Stimulated activated naive CD8-positive, alpha-beta T cell treated with anti-CD3 and anti-CD28 coated beads, Interleukin-15, amount 100 ng/mL, for 72 hours (primary cell): ENCODE data around the gene TSEN54.
"Not testable (repeated sequence)": the region's sequence is repeated elsewhere in the genome, so short reads cannot be mapped to it uniquely, and the experiment has no call there.

Experiments used
- ATAC-seq: fragments of 150-1000 bp; cut with Tn5 transposase; 2 replicates; pipeline ENCODE4 v1.10.0; 2021; ENCODE audit warnings: mild to moderate bottlenecking, moderate library complexity
- DNase-seq, 2 donors: peaks; one replicate each; pipeline ENCODE4 v3.0.0; 2021 to 2022
- H3K27ac Mint-ChIP-seq, 2 donors: one replicate each; pipeline ENCODE4 v1.8.0; 2022; ENCODE audit warnings: mild to moderate bottlenecking in 2 of 2, mixed read lengths in 2 of 2, moderate library complexity in 2 of 2
- H3K27me3 Mint-ChIP-seq: one replicate; pipeline ENCODE4 v1.8.0; 2022; ENCODE audit warnings: mixed read lengths
- H3K4me1 Mint-ChIP-seq: one replicate; pipeline ENCODE4 v1.8.0; 2022; ENCODE audit warnings: mild to moderate bottlenecking, mixed read lengths
- H3K4me3 Mint-ChIP-seq, 2 donors: one replicate each; pipeline ENCODE4 v1.8.0; 2022; ENCODE audit warnings: mild to moderate bottlenecking in 2 of 2, mixed read lengths in 2 of 2, moderate library complexity in 1 of 2
- H3K9me3 Mint-ChIP-seq, 2 donors: one replicate each; pipeline ENCODE4 v1.8.0; 2022; ENCODE audit warnings: mixed read lengths in 2 of 2

TSEN54 gene

DNA sequence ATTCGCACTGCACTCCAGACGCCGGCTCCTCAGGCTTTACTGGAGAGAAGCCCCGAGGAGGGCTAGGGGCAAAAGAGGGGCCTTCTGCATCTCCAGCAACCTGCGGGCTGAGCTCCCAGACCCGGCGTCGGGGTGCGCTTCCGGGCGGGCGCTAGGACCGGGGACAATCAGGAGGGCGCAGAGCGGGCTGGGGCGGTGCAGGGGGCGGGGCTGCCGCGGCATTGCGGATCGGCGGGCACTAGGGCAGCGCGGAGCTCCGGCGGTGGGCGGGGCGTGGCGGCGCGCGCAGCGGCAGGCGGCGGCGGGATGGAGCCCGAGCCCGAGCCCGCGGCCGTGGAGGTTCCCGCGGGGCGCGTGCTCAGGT, at the start of gene TSEN54:
TSEN54 (plus strand) TSS at position 274 of the 364 bp plus-strand sequence; CDS start at position 307, 33 bp downstream.
- peak within 1 kb of the TSS; percentile 23 to 74 for H3K27ac Mint-ChIP-seq
- H3K27me3 Mint-ChIP-seq: no peaks in the 10 kb centered on the region
- ATAC-seq (peak; percentile 90), DNase-seq (peak; percentile 94)
- H3K4me1 Mint-ChIP-seq: peaks cover 35% of the 10 kb centered on the region
- H3K9me3 Mint-ChIP-seq: no peaks in the 10 kb centered on the region
- peak within 1 kb of the TSS; percentile 95 to 96 for H3K4me3 Mint-ChIP-seq

GRCh38 chr17:75468291-75468754, 48.0 kb upstream of the TSEN54 start:
- no peak overlapping the region for H3K4me3 Mint-ChIP-seq
- DNase-seq (no peak), ATAC-seq (no peak)
- peaks cover 3% of the 10 kb centered on the region for H3K4me1 Mint-ChIP-seq
- H3K27ac Mint-ChIP-seq: no peak overlapping the region
- no peaks in the 10 kb centered on the region for H3K27me3 Mint-ChIP-seq
- H3K9me3 Mint-ChIP-seq: no peaks in the 10 kb centered on the region

DNA sequence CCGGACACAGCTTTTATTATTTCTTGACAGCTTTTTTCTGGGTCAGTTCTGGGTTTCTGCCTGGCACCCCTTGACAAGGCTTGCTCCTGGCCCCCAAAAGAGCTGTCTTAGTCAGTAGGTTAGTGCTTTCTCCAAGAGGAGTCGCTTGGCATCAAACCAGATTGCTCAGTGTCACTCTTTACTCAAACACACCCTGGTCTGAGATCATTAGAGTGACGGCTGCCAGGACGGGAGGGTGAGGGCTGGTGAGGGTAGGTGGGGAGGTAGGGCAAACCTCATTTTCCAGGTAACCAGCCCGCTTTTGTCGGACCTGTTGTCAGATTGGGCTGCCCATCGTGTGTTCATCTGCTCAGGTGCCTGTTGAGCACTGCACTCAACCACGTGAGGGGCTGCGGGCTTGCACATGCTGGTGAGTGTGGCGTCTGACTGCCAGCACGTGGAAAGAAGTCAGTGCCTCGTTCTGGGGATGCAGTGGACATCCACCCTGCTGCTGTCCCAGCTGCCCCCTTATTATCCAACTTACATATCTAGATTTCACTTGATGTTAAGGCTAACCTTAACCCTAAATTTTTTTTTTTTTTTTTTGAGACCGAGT, 47.5 kb upstream of the TSEN54 start:
- Mint-ChIP-seq H3K9me3 (no peaks in the 10 kb centered on the region), H3K4me1 (no peaks in the 10 kb centered on the region), H3K27me3 (no peaks in the 10 kb centered on the region), H3K4me3 (no peak overlapping the region), H3K27ac (no peak overlapping the region)
- no peak for ATAC-seq
- DNase-seq: no peak

GRCh38 chr17:75471207-75471606, 45.1 kb upstream of the TSEN54 start:
- no peak overlapping the region for H3K27ac Mint-ChIP-seq
- no peak for ATAC-seq
- no peaks in the 10 kb centered on the region for H3K9me3 Mint-ChIP-seq
- no peaks in the 10 kb centered on the region for H3K4me1 Mint-ChIP-seq
- H3K27me3 Mint-ChIP-seq: no peaks in the 10 kb centered on the region
- DNase-seq: no peak
- H3K4me3 Mint-ChIP-seq: no peak overlapping the region

- Mint-ChIP-seq H3K4me3 (no peak overlapping the region), H3K4me1 (no peaks in the 10 kb centered on the region), H3K9me3 (no peaks in the 10 kb centered on the region), H3K27me3 (no peaks in the 10 kb centered on the region), H3K27ac (no peak overlapping the region)
- ATAC-seq (no peak), DNase-seq (no peak)
Measured at GRCh38 chr17:75472119-75472518, 44.2 kb upstream of the TSEN54 start.

DNA sequence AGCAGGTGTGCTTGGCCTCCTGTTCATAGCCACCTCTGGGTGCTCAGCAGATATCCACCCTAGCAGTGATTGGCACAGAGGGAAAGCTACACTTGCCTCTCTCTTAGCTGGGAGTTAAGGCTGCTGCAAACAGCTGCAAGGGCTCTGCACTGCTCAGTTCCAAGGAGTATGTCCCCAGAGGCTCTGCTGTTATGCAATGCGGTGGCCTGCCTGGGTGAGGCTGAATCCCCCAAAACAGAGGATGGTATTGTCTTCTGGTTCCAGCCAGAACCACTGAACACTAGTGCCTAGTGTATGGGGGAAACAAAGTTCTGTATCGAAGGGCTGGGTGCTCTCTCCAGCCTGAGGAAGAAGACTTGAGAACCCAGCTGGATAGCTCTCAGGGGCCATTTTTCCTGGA, 43.1 kb upstream of the TSEN54 start:
- no peak for DNase-seq
- Mint-ChIP-seq H3K27me3 (no peaks in the 10 kb centered on the region), H3K9me3 (no peaks in the 10 kb centered on the region), H3K27ac (no peak overlapping the region), H3K4me3 (no peak overlapping the region), H3K4me1 (no peaks in the 10 kb centered on the region)
- no peak for ATAC-seq

DNA sequence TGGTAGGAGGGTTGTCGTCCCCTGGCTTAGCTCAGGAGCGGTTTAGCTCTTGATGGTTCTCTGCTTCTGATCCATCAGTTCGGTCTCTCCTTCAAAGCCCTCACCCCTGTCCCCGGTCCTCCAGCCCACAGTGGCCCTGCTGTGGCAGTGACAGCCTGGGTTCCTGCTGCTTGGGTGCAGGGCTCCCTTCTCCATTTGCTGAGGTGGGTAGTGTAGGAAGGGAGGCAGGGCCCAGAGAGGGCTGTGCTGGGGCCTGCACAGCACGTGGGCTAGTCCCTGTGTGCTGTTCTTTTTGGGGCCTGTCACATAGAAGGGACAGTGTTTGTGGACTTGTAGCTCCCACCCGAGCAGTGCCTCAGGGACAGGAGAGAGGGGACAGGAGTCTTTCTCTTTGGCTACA, 41.6 kb upstream of the TSEN54 start:
- H3K4me3 Mint-ChIP-seq: no peak overlapping the region
- ATAC-seq (no peak), DNase-seq (no peak)
- no peaks in the 10 kb centered on the region for H3K9me3 Mint-ChIP-seq
- H3K27ac Mint-ChIP-seq: no peak overlapping the region
- H3K27me3 Mint-ChIP-seq: no peaks in the 10 kb centered on the region
- H3K4me1 Mint-ChIP-seq: no peaks in the 10 kb centered on the region

GRCh38 chr17:75475144-75475835, 41.0 kb upstream of the TSEN54 start:
- H3K9me3 Mint-ChIP-seq: no peaks in the 10 kb centered on the region
- peak overlapping the region in 1 of 2 donors; percentile 77 for H3K27ac Mint-ChIP-seq
- ATAC-seq (no peak), DNase-seq (no peak)
- H3K4me1 Mint-ChIP-seq: no peaks in the 10 kb centered on the region
- H3K27me3 Mint-ChIP-seq: no peaks in the 10 kb centered on the region
- H3K4me3 Mint-ChIP-seq: no peak overlapping the region

DNA sequence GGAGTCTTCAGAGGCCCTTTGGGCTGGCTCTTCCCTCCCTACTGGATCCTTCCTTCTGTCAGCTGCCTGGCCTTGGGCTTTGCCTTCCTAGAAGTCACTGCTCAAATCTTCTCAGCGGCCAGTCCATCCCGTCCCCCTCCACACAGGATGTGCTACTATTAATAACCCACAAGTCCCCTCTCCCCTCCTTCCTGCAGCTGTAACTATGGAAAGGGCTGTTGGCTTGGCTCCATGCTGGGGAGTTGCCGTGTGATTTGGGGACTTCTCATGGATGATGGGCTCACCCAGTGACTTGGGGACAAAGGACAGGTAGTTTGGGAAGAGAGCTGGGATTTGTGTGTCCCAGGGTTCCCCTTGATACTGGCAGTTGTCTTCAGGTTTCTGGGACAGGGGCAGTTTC, 40.5 kb upstream of the TSEN54 start:
- DNase-seq (no peak), ATAC-seq (no peak)
- H3K27me3 Mint-ChIP-seq: no peaks in the 10 kb centered on the region
- H3K9me3 Mint-ChIP-seq: no peaks in the 10 kb centered on the region
- no peaks in the 10 kb centered on the region for H3K4me1 Mint-ChIP-seq
- peak overlapping the region in 1 of 2 donors; percentile 24 for H3K27ac Mint-ChIP-seq
- H3K4me3 Mint-ChIP-seq: no peak overlapping the region

DNA sequence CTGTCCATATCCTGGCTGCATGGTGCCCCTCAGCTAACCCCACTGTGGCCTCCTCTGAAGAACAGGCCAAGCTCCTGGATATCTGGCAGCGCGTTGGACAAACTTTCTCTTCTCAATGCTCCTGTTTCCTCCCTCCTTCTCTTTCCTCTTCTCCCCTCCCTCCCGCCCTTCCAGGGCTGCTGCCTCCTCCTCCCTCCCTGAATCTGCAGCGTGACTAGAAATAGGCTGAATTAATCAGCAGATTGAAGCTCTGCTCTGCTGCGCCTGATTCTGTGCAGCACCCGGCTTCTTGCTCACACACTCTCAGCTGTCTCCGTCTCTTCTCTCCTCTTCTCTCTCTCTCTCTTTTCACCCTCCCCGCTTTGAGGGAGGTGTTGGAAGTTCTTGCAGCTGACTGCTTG, 40.1 kb upstream of the TSEN54 start:
- no peak for ATAC-seq
- no peaks in the 10 kb centered on the region for H3K27me3 Mint-ChIP-seq
- H3K4me3 Mint-ChIP-seq: no peak overlapping the region
- no peaks in the 10 kb centered on the region for H3K9me3 Mint-ChIP-seq
- H3K4me1 Mint-ChIP-seq: no peaks in the 10 kb centered on the region
- DNase-seq: no peak
- peak overlapping the region in 1 of 2 donors; percentile 60 for H3K27ac Mint-ChIP-seq

GRCh38 chr17:75476752-75477489, 39.4 kb upstream of the TSEN54 start:
- no peak overlapping the region for H3K4me3 Mint-ChIP-seq
- H3K27me3 Mint-ChIP-seq: no peaks in the 10 kb centered on the region
- DNase-seq (no peak), ATAC-seq (no peak)
- no peaks in the 10 kb centered on the region for H3K9me3 Mint-ChIP-seq
- peak overlapping the region in 1 of 2 donors; percentile 60 for H3K27ac Mint-ChIP-seq
- H3K4me1 Mint-ChIP-seq: no peaks in the 10 kb centered on the region

- not testable (repeated sequence) for H3K4me1 Mint-ChIP-seq, H3K9me3 Mint-ChIP-seq, ATAC-seq, H3K4me3 Mint-ChIP-seq, H3K27me3 Mint-ChIP-seq, DNase-seq
- H3K27ac Mint-ChIP-seq: peak overlapping the region in 1 of 2 donors; percentile 20
Measured at GRCh38 chr17:75477490-75477862, 38.9 kb upstream of the TSEN54 start.

DNA sequence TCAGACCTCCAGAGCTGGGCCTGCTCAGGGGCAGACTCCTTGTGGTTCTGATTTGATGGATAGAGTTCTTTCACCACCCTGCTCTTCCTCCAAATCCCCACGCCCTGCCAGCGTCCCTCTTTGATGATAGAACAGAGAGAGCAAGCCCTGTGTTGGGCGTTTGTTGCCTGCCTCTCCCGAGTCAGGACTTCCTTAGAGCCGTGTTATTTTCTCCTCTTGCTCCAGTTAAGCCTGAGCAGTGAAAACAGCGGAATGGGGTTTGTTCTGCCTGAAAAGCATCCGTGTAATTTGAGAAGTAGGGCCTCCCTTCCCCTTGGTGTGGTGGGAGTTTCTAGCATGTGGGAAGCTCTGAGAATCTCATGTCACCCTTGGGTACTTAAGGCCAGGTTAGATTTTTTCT, 37.8 kb upstream of the TSEN54 start:
- H3K4me3 Mint-ChIP-seq: no peak overlapping the region
- DNase-seq (no peak), ATAC-seq (no peak)
- no peaks in the 10 kb centered on the region for H3K4me1 Mint-ChIP-seq
- no peaks in the 10 kb centered on the region for H3K9me3 Mint-ChIP-seq
- no peak overlapping the region for H3K27ac Mint-ChIP-seq
- H3K27me3 Mint-ChIP-seq: no peaks in the 10 kb centered on the region

DNA sequence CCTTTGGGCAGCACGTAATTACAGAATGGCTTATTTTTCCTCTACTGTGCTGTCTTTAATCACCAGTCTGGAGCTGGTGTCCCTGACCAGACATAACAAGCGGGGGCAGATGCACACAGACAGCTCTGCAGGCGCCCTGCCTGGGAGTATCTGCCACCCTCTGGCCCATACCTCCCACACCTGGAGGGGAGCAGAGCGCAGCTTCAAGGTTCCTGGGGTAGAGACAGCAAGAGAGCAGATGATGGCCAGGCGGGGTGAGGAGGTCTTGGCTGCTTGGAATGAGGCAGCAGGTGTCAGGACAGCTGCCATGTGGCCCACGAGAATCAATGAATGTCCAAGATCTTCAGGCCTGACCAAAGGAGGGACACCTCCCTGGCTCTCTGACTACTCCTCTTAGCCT, 36.0 kb upstream of the TSEN54 start:
- H3K4me1 Mint-ChIP-seq: no peaks in the 10 kb centered on the region
- H3K27me3 Mint-ChIP-seq: no peaks in the 10 kb centered on the region
- no peak overlapping the region for H3K4me3 Mint-ChIP-seq
- no peaks in the 10 kb centered on the region for H3K9me3 Mint-ChIP-seq
- DNase-seq (no peak), ATAC-seq (no peak)
- H3K27ac Mint-ChIP-seq: no peak overlapping the region

GRCh38 chr17:75481194-75482068, 34.9 kb upstream of the TSEN54 start:
- H3K9me3 Mint-ChIP-seq: no peaks in the 10 kb centered on the region

More at GRCh38 chr17:75481194-75482068, 34.9 kb upstream of the TSEN54 start:
- Mint-ChIP-seq H3K4me1 (peaks cover 5% of the 10 kb centered on the region), H3K27ac (peak overlapping the region; percentile 13 to 92), H3K4me3 (no peak overlapping the region), H3K27me3 (no peaks in the 10 kb centered on the region)
- ATAC-seq (no peak), DNase-seq (no peak)
